Measurements from ENCODE around the gene ZRANB2. TPM values are rescaled to one million over a fixed set of nuclear protein-coding genes. Genes with fewer than 3 reads are reported as not detected.

ZRANB2 gene
- total and polyA plus RNA-seq, 10 of the 15 experiments (the other 5 are each of a cell fraction or from before 2014, with no cell fraction given), result 68.4 to 189 (median 138) TPM

DNA sequence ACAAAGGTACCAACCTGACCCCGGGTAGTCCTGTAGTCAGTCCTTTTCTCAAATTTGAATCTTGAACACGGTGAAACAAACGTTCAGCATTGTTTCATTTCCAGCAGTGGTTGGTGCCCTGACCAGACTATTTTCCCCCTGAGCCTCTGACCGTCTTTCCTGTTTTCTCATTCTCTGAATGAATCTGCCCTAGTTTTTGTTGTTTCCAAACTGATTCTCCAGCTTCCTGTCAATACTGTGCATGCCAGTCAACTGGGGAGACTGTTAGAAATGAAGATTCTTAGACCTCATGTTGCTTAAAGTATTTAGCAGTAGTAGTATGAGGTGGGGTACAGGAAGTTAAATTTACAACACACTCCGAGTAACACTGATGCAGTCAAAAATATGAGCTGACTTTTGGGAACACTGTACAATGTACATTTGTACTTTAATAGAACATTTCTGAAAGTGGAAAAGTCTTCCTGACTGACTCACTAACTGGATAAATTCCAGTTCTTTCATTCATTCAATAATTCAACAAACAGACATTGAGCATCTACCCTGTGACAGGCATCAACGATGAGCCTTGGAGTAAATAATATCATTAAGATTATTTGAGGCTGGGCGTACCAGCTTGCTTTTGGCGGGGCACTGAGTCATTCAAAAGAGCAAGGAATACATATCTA, 26.0 kb upstream of the ZRANB2 start:
- SMC1A ChIA-PET (ENCODE audit: uncharacterized antibody, unreplicated experiment), result no interaction called here
- CTCF ChIA-PET, result no interaction called here
- no peaks in the 10 kb centered on the region for H3K27me3 ChIP-seq (replicated peaks in 1 of 2; ENCODE audit: control insufficient read depth in 2 of 2, insufficient read depth in 2 of 2, low read length in 1 of 2)
- H3K9ac ChIP-seq (ENCODE audit: control insufficient read depth, insufficient read depth, low read length), result no peak overlapping the region
- no peaks in the 10 kb centered on the region for H3K9me3 ChIP-seq (replicated peaks; ENCODE audit: control insufficient read depth, insufficient read depth, low read length)
- no peaks in the 10 kb centered on the region for H3K4me1 ChIP-seq (ENCODE audit: control insufficient read depth, insufficient read depth, low read length)
- in situ Hi-C loops (cut with MboI), result no loop called here
- DNase-seq (ENCODE audit: low read depth, low spot score) (no peak), ATAC-seq (no peak), FAIRE-seq (no peak)
- H3K27ac ChIP-seq (ENCODE audit: control insufficient read depth, insufficient read depth), result no peak overlapping the region
- no peak overlapping the region for H3K4me3 ChIP-seq
- WGBS (ENCODE audit: insufficient coverage, insufficient replicate concordance, low lambda C conversion rate, missing lambda C conversion rate), result 39% methylated on average over 8 of the region's 8 CpGs
- RAD21 ChIA-PET (ENCODE audit: unreplicated experiment), result interaction anchor here (0.8 kb wide), 1 partner anchor 100 kb away, joined by 3 read pairs; no protein-coding TSS in a partner anchor
- H3K36me3 ChIP-seq (ENCODE audit: control insufficient read depth in 2 of 2, insufficient read depth in 2 of 2, low read length in 1 of 2), result no peaks in the 10 kb centered on the region
- H3K79me2 ChIP-seq (ENCODE audit: control insufficient read depth, insufficient read depth, low read length), result no peaks in the 10 kb centered on the region
- H4K20me1 ChIP-seq (ENCODE audit: control insufficient read depth, insufficient read depth), result no peaks in the 10 kb centered on the region
- no peak overlapping the region for H2AFZ ChIP-seq (ENCODE audit: control insufficient read depth, low read depth, low read length)
- no TSS peak for BruUV-seq (replicated peaks)
- TF ChIP-seq, protein P1, sequence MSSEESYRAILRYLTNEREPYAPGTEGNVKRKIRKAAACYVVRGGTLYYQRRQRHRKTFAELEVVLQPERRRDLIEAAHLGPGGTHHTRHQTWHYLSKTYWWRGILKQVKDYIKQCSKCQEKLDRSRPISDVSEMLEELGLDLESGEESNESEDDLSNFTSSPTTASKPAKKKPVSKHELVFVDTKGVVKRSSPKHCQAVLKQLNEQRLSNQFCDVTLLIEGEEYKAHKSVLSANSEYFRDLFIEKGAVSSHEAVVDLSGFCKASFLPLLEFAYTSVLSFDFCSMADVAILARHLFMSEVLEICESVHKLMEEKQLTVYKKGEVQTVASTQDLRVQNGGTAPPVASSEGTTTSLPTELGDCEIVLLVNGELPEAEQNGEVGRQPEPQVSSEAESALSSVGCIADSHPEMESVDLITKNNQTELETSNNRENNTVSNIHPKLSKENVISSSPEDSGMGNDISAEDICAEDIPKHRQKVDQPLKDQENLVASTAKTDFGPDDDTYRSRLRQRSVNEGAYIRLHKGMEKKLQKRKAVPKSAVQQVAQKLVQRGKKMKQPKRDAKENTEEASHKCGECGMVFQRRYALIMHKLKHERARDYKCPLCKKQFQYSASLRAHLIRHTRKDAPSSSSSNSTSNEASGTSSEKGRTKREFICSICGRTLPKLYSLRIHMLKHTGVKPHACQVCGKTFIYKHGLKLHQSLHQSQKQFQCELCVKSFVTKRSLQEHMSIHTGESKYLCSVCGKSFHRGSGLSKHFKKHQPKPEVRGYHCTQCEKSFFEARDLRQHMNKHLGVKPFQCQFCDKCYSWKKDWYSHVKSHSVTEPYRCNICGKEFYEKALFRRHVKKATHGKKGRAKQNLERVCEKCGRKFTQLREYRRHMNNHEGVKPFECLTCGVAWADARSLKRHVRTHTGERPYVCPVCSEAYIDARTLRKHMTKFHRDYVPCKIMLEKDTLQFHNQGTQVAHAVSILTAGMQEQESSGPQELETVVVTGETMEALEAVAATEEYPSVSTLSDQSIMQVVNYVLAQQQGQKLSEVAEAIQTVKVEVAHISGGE (CRISPR knock-in tag; IDR thresholded peaks at IDR 0.05), result no peak
- TF ChIP-seq BMI1 (IDR thresholded peaks at IDR 0.05; ENCODE audit: borderline replicate concordance), result no peak
- TF ChIP-seq, protein P2, sequence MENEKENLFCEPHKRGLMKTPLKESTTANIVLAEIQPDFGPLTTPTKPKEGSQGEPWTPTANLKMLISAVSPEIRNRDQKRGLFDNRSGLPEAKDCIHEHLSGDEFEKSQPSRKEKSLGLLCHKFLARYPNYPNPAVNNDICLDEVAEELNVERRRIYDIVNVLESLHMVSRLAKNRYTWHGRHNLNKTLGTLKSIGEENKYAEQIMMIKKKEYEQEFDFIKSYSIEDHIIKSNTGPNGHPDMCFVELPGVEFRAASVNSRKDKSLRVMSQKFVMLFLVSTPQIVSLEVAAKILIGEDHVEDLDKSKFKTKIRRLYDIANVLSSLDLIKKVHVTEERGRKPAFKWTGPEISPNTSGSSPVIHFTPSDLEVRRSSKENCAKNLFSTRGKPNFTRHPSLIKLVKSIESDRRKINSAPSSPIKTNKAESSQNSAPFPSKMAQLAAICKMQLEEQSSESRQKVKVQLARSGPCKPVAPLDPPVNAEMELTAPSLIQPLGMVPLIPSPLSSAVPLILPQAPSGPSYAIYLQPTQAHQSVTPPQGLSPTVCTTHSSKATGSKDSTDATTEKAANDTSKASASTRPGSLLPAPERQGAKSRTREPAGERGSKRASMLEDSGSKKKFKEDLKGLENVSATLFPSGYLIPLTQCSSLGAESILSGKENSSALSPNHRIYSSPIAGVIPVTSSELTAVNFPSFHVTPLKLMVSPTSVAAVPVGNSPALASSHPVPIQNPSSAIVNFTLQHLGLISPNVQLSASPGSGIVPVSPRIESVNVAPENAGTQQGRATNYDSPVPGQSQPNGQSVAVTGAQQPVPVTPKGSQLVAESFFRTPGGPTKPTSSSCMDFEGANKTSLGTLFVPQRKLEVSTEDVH (IDR thresholded peaks at IDR 0.05; ENCODE audit: low read depth, partially characterized antibody), result no peak
- TF ChIP-seq BHLHE40 (IDR thresholded peaks at IDR 0.05; ENCODE audit: borderline replicate concordance in 1 of 2, low read depth in 2 of 2, low read length in 1 of 2), result no peak
- TF ChIP-seq, protein P3, sequence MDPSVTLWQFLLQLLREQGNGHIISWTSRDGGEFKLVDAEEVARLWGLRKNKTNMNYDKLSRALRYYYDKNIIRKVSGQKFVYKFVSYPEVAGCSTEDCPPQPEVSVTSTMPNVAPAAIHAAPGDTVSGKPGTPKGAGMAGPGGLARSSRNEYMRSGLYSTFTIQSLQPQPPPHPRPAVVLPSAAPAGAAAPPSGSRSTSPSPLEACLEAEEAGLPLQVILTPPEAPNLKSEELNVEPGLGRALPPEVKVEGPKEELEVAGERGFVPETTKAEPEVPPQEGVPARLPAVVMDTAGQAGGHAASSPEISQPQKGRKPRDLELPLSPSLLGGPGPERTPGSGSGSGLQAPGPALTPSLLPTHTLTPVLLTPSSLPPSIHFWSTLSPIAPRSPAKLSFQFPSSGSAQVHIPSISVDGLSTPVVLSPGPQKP (IDR thresholded peaks at IDR 0.05; ENCODE audit: low read depth, low read length), result no peak
- TF ChIP-seq BCL11A (IDR thresholded peaks at IDR 0.05; ENCODE audit: low read depth, low read length), result no peak
- TF ChIP-seq NFXL1 (IDR thresholded peaks at IDR 0.05; ENCODE audit: borderline replicate concordance), result no peak
- TF ChIP-seq SREBF2 (IDR thresholded peaks at IDR 0.05; ENCODE audit: low read length), result no peak
- no peak overlapping the region for H3K4me2 ChIP-seq (ENCODE audit: control insufficient read depth, insufficient read depth)
- intact Hi-C loops (cut with micrococcal nuclease; ENCODE audit: unreplicated experiment), result no loop called here
- POLR2A ChIA-PET, result no interaction called here

Data from GM12878 (cell line).